Mesothelial cell of epicardium (in vitro differentiated cells): ENCODE results near the gene ZNF746. TPM values are rescaled to one million over a fixed set of nuclear protein-coding genes. Genes with fewer than 3 reads are reported as not detected.

Source experiments
- DNase-seq, 2 experiments: peaks; one replicate each; pipeline ENCODE4 v3.0.0; 2021; ENCODE audit warnings: low spot score in 2 of 2; ENCODE audit not compliant: unreplicated experiment in 2 of 2
- H3K27ac Mint-ChIP-seq: 2 replicates; pipeline ENCODE4 v1.8.0; 2021; ENCODE audit warnings: mixed read lengths
- H3K27me3 Mint-ChIP-seq: 2 replicates; pipeline ENCODE4 v1.8.0; 2021; ENCODE audit warnings: low read depth, mixed read lengths
- H3K36me3 Mint-ChIP-seq: 2 replicates; pipeline ENCODE4 v1.8.0; 2021; ENCODE audit warnings: mixed read lengths
- H3K4me1 Mint-ChIP-seq: 2 replicates; pipeline ENCODE4 v1.8.0; 2021; ENCODE audit warnings: mixed read lengths
- H3K4me3 Mint-ChIP-seq: 2 replicates; pipeline ENCODE4 v1.8.0; 2021; ENCODE audit warnings: mild to moderate bottlenecking, moderate library complexity, mixed read lengths
- H3K9me3 Mint-ChIP-seq: 2 replicates; pipeline ENCODE4 v1.8.0; 2021; ENCODE audit warnings: mixed read lengths
- CTCF ChIP-seq: fragments of 200-600 bp; sonication (generic); IDR thresholded peaks from one replicate; pipeline ENCODE4 v1.5.0; 2021; ENCODE audit warnings: antibody characterized with exemption; ENCODE audit not compliant: unreplicated experiment
- total RNA-seq: library from RNA; stranded (reverse); gene quantifications from 3 replicates; pipeline ENCODE4 v1.2.1, GENCODE V29; 2021

The ZNF746 gene
- total RNA-seq, 1 donor from 2014 or later = 27.3 TPM

- Mint-ChIP-seq H3K36me3 (peaks cover 43% of the 10 kb centered on the region), H3K4me1 (no peaks in the 10 kb centered on the region), H3K27ac (no peak overlapping the region), H3K4me3 (no peak overlapping the region), H3K27me3 (no peaks in the 10 kb centered on the region), H3K9me3 (peaks cover 43% of the 10 kb centered on the region)
- no peak for DNase-seq
- TF ChIP-seq CTCF = no peak
Observed at GRCh38 chr7:149469806-149470205, 27.8 kb downstream of the ZNF746 start.

GRCh38 chr7:149468208-149468607 is 29.4 kb downstream of the ZNF746 start:
- peaks cover 3% of the 10 kb centered on the region for H3K27me3 Mint-ChIP-seq
- H3K27ac Mint-ChIP-seq = no peak overlapping the region
- DNase-seq = no peak
- peaks cover 32% of the 10 kb centered on the region for H3K36me3 Mint-ChIP-seq
- H3K4me1 Mint-ChIP-seq = no peaks in the 10 kb centered on the region
- no peak for TF ChIP-seq CTCF
- no peak overlapping the region for H3K4me3 Mint-ChIP-seq
- H3K9me3 Mint-ChIP-seq = peaks cover 43% of the 10 kb centered on the region

- TF ChIP-seq CTCF = no peak
- H3K4me1 Mint-ChIP-seq = no peaks in the 10 kb centered on the region
- H3K36me3 Mint-ChIP-seq = peaks cover 24% of the 10 kb centered on the region
- no peak for DNase-seq
- H3K4me3 Mint-ChIP-seq = no peak overlapping the region
- H3K27me3 Mint-ChIP-seq = peaks cover 3% of the 10 kb centered on the region
- H3K27ac Mint-ChIP-seq = no peak overlapping the region
- peaks cover 43% of the 10 kb centered on the region for H3K9me3 Mint-ChIP-seq
Observed at GRCh38 chr7:149467321-149467859, 30.2 kb downstream of the ZNF746 start.

GRCh38 chr7:149466364-149466763 is 31.2 kb downstream of the ZNF746 start:
- H3K9me3 Mint-ChIP-seq = peaks cover 39% of the 10 kb centered on the region
- DNase-seq = no peak
- H3K36me3 Mint-ChIP-seq = peaks cover 14% of the 10 kb centered on the region
- no peak overlapping the region for H3K27ac Mint-ChIP-seq
- H3K4me3 Mint-ChIP-seq = no peak overlapping the region
- H3K4me1 Mint-ChIP-seq = peaks cover under 1% of the 10 kb centered on the region
- H3K27me3 Mint-ChIP-seq = peaks cover 3% of the 10 kb centered on the region
- TF ChIP-seq CTCF = no peak

GRCh38 chr7:149463500-149464161 is 34.0 kb downstream of the ZNF746 start:
- Mint-ChIP-seq H3K36me3 (no peaks in the 10 kb centered on the region), H3K9me3 (peaks cover 27% of the 10 kb centered on the region), H3K4me1 (peaks cover 10% of the 10 kb centered on the region), H3K27me3 (peaks cover 5% of the 10 kb centered on the region), H3K27ac (no peak overlapping the region), H3K4me3 (no peak overlapping the region)
- no peak for TF ChIP-seq CTCF
- DNase-seq = no peak
